Transverse colon (tissue), 4 donors: Measurements from ENCODE around the gene TTC28. TPM values are rescaled to one million over a fixed set of nuclear protein-coding genes. Genes with fewer than 3 reads are reported as not detected.
"Not testable (repeated sequence)": the region's sequence is repeated elsewhere in the genome, so short reads cannot be mapped to it uniquely, and the experiment has no call there.

Experiments used
- DNase-seq: peaks from one replicate; pipeline ENCODE4 v3.0.0-alpha.2; 2019
- H3K27ac ChIP-seq, 4 donors: fragments of 200-600 bp; sonication (generic); 2 replicates each; pipeline ENCODE4 v1.5.1; 2016 to 2018; ENCODE audit warnings: inconsistent platforms in 4 of 4
- H3K27me3 ChIP-seq: fragments of 200-600 bp; sonication (generic); 2 replicates; pipeline ENCODE4 v1.5.1; 2017; ENCODE audit warnings: inconsistent platforms
- H3K36me3 ChIP-seq, 4 donors: fragments of 200-600 bp; sonication (generic); 2 replicates each; pipeline ENCODE4 v1.5.1; 2017 to 2019; ENCODE audit warnings: inconsistent platforms in 4 of 4
- H3K4me1 ChIP-seq, 4 donors: fragments of 200-600 bp; sonication (generic); 2 replicates each; pipeline ENCODE4 v1.5.1; 2017 to 2020; ENCODE audit warnings: inconsistent platforms in 4 of 4
- H3K4me3 ChIP-seq, 4 donors: fragments of 200-600 bp; sonication (generic); 1 replicate in 1 of 4; 2 replicates in 3 of 4; pipeline versions ENCODE4 v1.5.1 to v1.6.1; 2017 to 2019; ENCODE audit warnings: inconsistent platforms in 4 of 4
- H3K9me3 ChIP-seq, 2 donors: fragments of 200-600 bp; sonication (generic); 2 replicates each; pipeline ENCODE4 v1.5.1; 2017 to 2019; ENCODE audit warnings: inconsistent platforms in 2 of 2
- EP300 ChIP-seq: sonication (generic); formaldehyde crosslinking; IDR thresholded peaks from one replicate; pipeline ENCODE4 v1.6.1; 2017; ENCODE audit warnings: antibody characterized with exemption, low read depth
- POLR2A ChIP-seq: fragments of 450-650 bp; IDR thresholded peaks from one replicate; pipeline ENCODE4 v1.6.1; 2016; ENCODE audit warnings: antibody characterized with exemption, mild to moderate bottlenecking, moderate library complexity
- POLR2AphosphoS5 ChIP-seq, 3 donors: sonication (generic); formaldehyde crosslinking; IDR thresholded peaks; one replicate each; pipeline ENCODE4 v1.6.1; 2016; ENCODE audit warnings: antibody characterized with exemption in 3 of 3
- WGBS, 2 donors: methylation state at CpG; one replicate each; pipeline ENCODE4 v1.1.5; 2018; ENCODE audit warnings: low coverage in 1 of 2; 5-methylcytosine and 5-hydroxymethylcytosine counted together
- in situ Hi-C, 4 donors: fragments of 200-750 bp; cut with MboI; loops; one replicate each; pipeline versions ENCODE4 v1.15.0 to v1.15.1; 2017; ENCODE audit warnings: low sequenced_read_pairs in 3 of 4, low pct_ligation_motif_present in 1 of 4, low pct_unique_long_range_greater_than_20kb in 1 of 4
- intact Hi-C: fragments of 100-400 bp; cut with DNase I; formaldehyde crosslinking; loops from one replicate; pipeline ENCODE4 v1.15.1; 2023; ENCODE audit warnings: low total_unique reads
- total RNA-seq, 4 donors: library from RNA; depleted of rRNA; stranded (reverse); fragments of >200 nt; gene quantifications; one replicate each; pipeline ENCODE4 v1.1.0, GENCODE V29; 2016
- TF ChIP-seq, protein P1 (sequence below), 5 experiments: fragments of 200-600 bp in 3 of 5; fragments of 450-650 bp in 2 of 5; sonication (generic) in 3 of 5; IDR thresholded peaks; 1 replicate in 2 of 5; 2 replicates in 3 of 5; pipeline ENCODE4 v1.5.1; 2016 to 2017; ENCODE audit warnings: antibody characterized with exemption in 5 of 5, inconsistent platforms in 3 of 5, mild to moderate bottlenecking in 2 of 5, moderate library complexity in 1 of 5

Gene TTC28
- total RNA-seq, 4 donors from 2014 or later, result 7.6 to 84.2 (median 12.4) TPM

DNA sequence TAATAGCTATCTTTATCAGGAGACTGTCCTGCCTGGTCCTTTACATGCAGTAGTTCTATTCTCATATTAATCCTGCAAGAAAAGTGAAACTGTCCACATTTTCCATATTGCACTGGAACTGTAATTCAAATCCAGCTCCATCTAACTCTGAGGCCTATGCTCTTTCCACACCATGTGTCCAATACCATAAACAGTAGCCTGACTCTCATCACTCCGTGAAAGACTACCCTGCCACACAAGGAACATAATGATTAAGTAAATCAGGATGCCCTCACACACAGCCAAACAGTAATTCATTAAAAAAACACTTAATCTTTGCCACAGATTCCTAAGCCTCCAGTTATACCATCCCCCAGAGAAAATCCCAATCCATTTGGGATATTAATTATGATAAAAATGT is 475.3 kb downstream of the TTC28 start:
- Histone ChIP-seq H3K9me3 (no peaks in the 10 kb centered on the region), H3K36me3 (no peaks in the 10 kb centered on the region), H3K4me3 (no peak overlapping the region), H3K27ac (no peak overlapping the region), H3K27me3 (no peaks in the 10 kb centered on the region), H3K4me1 (peaks cover 0 to 5% (median 0%) of the 10 kb centered on the region in 4 donors)
- no peak for DNase-seq
- WGBS, 2 donors, result 63 to 86% methylated on average over 1 of the region's 1 CpG
- in situ Hi-C loops (no loop called here), intact Hi-C loops (no loop called here)
- TF ChIP-seq POLR2A (no peak), EP300 (no peak), POLR2AphosphoS5 (IDR thresholded peaks at IDR 0.05) (no peak)
- TF ChIP-seq, protein P1, sequence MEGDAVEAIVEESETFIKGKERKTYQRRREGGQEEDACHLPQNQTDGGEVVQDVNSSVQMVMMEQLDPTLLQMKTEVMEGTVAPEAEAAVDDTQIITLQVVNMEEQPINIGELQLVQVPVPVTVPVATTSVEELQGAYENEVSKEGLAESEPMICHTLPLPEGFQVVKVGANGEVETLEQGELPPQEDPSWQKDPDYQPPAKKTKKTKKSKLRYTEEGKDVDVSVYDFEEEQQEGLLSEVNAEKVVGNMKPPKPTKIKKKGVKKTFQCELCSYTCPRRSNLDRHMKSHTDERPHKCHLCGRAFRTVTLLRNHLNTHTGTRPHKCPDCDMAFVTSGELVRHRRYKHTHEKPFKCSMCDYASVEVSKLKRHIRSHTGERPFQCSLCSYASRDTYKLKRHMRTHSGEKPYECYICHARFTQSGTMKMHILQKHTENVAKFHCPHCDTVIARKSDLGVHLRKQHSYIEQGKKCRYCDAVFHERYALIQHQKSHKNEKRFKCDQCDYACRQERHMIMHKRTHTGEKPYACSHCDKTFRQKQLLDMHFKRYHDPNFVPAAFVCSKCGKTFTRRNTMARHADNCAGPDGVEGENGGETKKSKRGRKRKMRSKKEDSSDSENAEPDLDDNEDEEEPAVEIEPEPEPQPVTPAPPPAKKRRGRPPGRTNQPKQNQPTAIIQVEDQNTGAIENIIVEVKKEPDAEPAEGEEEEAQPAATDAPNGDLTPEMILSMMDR (IDR thresholded peaks at IDR 0.05), result no peak

DNA sequence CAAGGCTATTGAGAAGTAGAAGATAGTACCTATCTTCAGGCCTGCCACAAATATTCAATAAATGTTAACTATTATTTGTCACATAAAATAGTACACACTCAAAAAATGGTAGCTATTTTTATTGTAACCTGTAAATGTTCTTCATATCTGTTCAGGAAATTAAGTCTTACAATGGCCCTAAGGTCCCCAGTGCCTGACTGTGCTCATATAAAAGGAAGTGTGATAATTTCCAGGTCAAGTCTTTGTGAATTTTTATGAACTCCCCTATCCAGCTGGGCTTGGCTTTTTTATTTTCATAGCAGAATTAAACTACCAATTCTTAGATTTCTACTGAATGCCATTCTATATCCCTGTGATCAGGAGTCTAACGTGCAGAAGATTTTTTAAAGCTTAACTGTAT is 476.4 kb downstream of the TTC28 start:
- no peaks in the 10 kb centered on the region for H3K27me3 ChIP-seq
- no peak overlapping the region for H3K4me3 ChIP-seq
- no peaks in the 10 kb centered on the region for H3K9me3 ChIP-seq
- in situ Hi-C loops, result no loop called here
- no peak overlapping the region for H3K27ac ChIP-seq
- TF ChIP-seq POLR2A (no peak), POLR2AphosphoS5 (IDR thresholded peaks at IDR 0.05) (no peak), EP300 (no peak)
- TF ChIP-seq, protein P1 (IDR thresholded peaks at IDR 0.05), result no peak
- peaks cover 0 to 5% (median 0%) of the 10 kb centered on the region in 4 donors for H3K4me1 ChIP-seq
- intact Hi-C loops, result no loop called here
- WGBS, 2 donors, result 71 to 83% methylated on average over 1 of the region's 1 CpG
- DNase-seq, result no peak
- no peaks in the 10 kb centered on the region for H3K36me3 ChIP-seq

DNA sequence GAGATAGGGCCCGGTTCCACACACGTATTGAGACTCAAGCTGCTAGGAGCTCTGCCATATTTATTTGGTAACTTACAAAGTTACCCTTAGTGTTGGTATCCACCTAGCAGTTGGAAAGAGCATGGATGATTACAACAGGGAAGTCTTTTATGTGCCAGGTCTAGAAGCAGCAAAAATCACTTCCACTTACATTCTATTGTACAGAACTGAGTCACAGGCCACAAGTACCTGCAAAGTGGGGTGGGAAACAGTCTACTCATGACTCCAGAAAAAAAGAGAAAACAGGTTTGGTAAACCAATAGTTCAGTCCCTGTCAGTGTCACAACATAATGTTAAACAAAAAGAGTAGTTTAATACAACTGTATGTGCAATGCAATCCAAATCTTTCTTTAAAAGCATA is 480.9 kb downstream of the TTC28 start:
- WGBS, 2 donors, result 80 to 85% methylated on average over 1 to 2 of the region's 2 CpGs
- H3K27ac ChIP-seq, result no peak overlapping the region
- H3K4me3 ChIP-seq, result no peak overlapping the region
- no peak for DNase-seq
- no peaks in the 10 kb centered on the region for H3K4me1 ChIP-seq
- no peaks in the 10 kb centered on the region for H3K9me3 ChIP-seq
- no peaks in the 10 kb centered on the region for H3K36me3 ChIP-seq
- in situ Hi-C loops, result no loop called here
- no peaks in the 10 kb centered on the region for H3K27me3 ChIP-seq
- intact Hi-C loops, result no loop called here
- TF ChIP-seq POLR2AphosphoS5 (IDR thresholded peaks at IDR 0.05) (no peak), POLR2A (no peak)

DNA sequence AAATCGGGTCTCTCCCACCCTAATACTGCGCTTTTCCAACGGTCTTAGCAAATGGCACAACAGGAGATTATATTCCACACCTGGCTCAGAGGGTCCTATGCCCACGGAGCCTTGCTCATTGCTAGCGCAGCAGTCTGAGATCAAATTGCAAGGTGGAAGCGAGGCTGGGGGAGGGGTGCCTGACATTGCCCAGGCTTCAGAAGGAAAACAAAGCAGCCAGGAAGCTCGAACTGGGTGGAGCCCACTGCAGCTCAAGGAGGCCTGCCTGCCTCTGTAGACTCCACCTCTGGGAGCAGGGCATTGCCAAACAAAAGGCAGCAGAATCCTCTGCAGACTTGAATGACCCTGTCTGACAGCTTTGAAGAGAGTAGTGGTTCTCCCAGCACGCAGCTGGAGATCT is 488.1 kb downstream of the TTC28 start:
- H3K4me1 ChIP-seq, in situ Hi-C loops, H3K36me3 ChIP-seq, H3K9me3 ChIP-seq, intact Hi-C loops, H3K27me3 ChIP-seq, H3K4me3 ChIP-seq, DNase-seq, H3K27ac ChIP-seq: not testable (repeated sequence)
- 76% methylated on average over 7 of the region's 8 CpGs; no CpG with 5 or more reads in 1 of the 2 donors for WGBS, 2 donors

DNA sequence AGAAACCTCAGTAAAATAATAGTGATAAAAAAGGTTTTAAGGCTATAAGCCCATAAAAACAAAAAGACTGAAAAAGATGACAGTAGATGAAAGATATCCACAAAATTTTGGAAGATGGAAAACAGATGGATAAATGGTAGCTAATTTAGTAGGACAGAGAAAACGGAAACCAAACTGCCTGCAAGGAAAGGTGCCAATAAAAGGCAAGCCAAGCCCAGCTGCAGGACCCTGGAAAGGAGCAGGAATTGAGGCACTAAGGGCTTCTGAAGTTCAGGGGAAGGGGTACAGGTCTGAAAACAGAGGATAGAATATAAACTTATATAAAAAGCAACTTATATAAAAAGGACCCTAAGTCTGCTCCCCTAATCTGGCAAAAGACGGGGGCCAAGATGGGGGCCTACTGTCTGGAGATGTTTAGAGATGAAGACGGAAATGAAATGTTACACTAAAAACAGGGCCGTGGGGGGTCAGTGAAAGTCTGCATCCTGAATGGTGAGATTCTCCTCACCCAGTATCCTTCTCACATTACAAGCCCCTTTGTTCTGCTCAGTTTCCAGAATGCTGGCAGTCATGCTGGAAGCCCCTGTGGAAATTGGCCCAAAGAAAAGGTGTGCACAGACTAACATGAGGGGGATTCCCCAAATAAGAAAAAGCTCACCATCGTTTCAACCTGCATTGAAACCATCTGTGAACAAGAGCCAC is 491.3 kb downstream of the TTC28 start:
- Histone ChIP-seq H3K9me3 (no peaks in the 10 kb centered on the region), H3K4me3 (no peak overlapping the region), H3K27me3 (no peaks in the 10 kb centered on the region), H3K36me3 (no peaks in the 10 kb centered on the region), H3K27ac (no peak overlapping the region), H3K4me1 (no peaks in the 10 kb centered on the region)
- TF ChIP-seq EP300 (no peak), POLR2A (no peak), POLR2AphosphoS5 (IDR thresholded peaks at IDR 0.05) (no peak)
- TF ChIP-seq, protein P1 (IDR thresholded peaks at IDR 0.05), result no peak
- in situ Hi-C loops (no loop called here), intact Hi-C loops (no loop called here)
- no peak for DNase-seq
- WGBS, 2 donors, result 75 to 79% methylated on average over 5 of the region's 5 CpGs
